Natural killer cell (primary cell): Measurements from ENCODE around the gene ANKRD40. TPM values are rescaled to one million over a fixed set of nuclear protein-coding genes. Genes with fewer than 3 reads are reported as not detected.

Experiments used
- ATAC-seq, 3 donors: fragments of 150-1000 bp in 2 of 3; fragments of 200-7000 bp in 1 of 3; cut with Tn5 transposase; 1 replicate in 1 of 3; 2 replicates in 2 of 3; pipeline ENCODE4 v1.10.0; 2021; ENCODE audit warnings: mild to moderate bottlenecking in 2 of 3, moderate library complexity in 2 of 3
- DNase-seq, 2 donors: peaks; one replicate each; pipeline versions ENCODE4 v3.0.0 to v3.0.0-alpha.2; 2013 to 2021; ENCODE audit warnings: mixed read lengths in 1 of 2
- H3K27ac ChIP-seq: one replicate; pipeline ENCODE4 v1.5.1; 2013; ENCODE audit warnings: mild to moderate bottlenecking, low read length
- H3K27me3 ChIP-seq: one replicate; pipeline ENCODE4 v1.6.1; 2013; ENCODE audit warnings: low read length; ENCODE audit not compliant: control insufficient read depth, insufficient read depth
- H3K36me3 ChIP-seq: one replicate; pipeline ENCODE4 v1.6.1; 2013; ENCODE audit warnings: low read length; ENCODE audit not compliant: control insufficient read depth, insufficient read depth
- H3K4me1 ChIP-seq: one replicate; pipeline ENCODE4 v1.6.1; 2013; ENCODE audit warnings: low read length; ENCODE audit not compliant: control insufficient read depth, insufficient read depth
- H3K4me3 ChIP-seq: one replicate; pipeline ENCODE4 v1.5.1; 2013; ENCODE audit warnings: low read length
- H3K9me3 ChIP-seq: one replicate; pipeline ENCODE4 v1.6.1; 2013; ENCODE audit warnings: low read length; ENCODE audit not compliant: control insufficient read depth, insufficient read depth
- H3K27ac Mint-ChIP-seq, 2 donors: one replicate each; pipeline ENCODE4 v1.8.0; 2022; ENCODE audit warnings: mild to moderate bottlenecking in 2 of 2, mixed read lengths in 2 of 2, moderate library complexity in 1 of 2
- H3K27me3 Mint-ChIP-seq, 2 donors: one replicate each; pipeline ENCODE4 v1.8.0; 2022; ENCODE audit warnings: low read depth in 2 of 2, mixed read lengths in 2 of 2
- H3K36me3 Mint-ChIP-seq: one replicate; pipeline ENCODE4 v1.8.0; 2022; ENCODE audit warnings: mixed read lengths
- H3K4me1 Mint-ChIP-seq, 2 donors: one replicate each; pipeline ENCODE4 v1.8.0; 2022; ENCODE audit warnings: mixed read lengths in 2 of 2
- H3K4me3 Mint-ChIP-seq: one replicate; pipeline ENCODE4 v1.8.0; 2022; ENCODE audit warnings: mild to moderate bottlenecking, moderate library complexity, mixed read lengths
- H3K9me3 Mint-ChIP-seq, 2 donors: one replicate each; pipeline ENCODE4 v1.8.0; 2022; ENCODE audit warnings: mixed read lengths in 2 of 2
- CTCF ChIP-seq: fragments of 200-600 bp; IDR thresholded peaks from one replicate; pipeline ENCODE4 v1.8.0; 2022; ENCODE audit warnings: antibody characterized with exemption
- WGBS: methylation state at CpG from one replicate; pipeline ENCODE4 v1.1.7; 2013; ENCODE audit warnings: missing lambda C conversion rate; ENCODE audit not compliant: insufficient coverage; 5-methylcytosine and 5-hydroxymethylcytosine counted together
- intact Hi-C: fragments of 100-400 bp; cut with micrococcal nuclease; formaldehyde crosslinking; loops from one replicate; pipeline ENCODE4 v1.14.2; 2022
- total RNA-seq, 4 donors: library from RNA; stranded (reverse); fragments of 120-200 nt in 1 of 4; gene quantifications; one replicate each; pipeline versions ENCODE4 v1.2.3 to v1.2.4, GENCODE V29; 2013 to 2022

Gene ANKRD40
- total RNA-seq, 3 donors from 2014 or later (not counting 1 experiment from before 2014, with no cell fraction given) = 22.1 to 32.0 (median 30.8) TPM

GRCh38 chr17:50656509-50656908, 51.2 kb downstream of the ANKRD40 start:
- no peak for DNase-seq
- Histone ChIP-seq H3K27me3 (no peaks in the 10 kb centered on the region), H3K4me1 (no peaks in the 10 kb centered on the region), H3K27ac (no peak overlapping the region), H3K9me3 (peaks cover 5% of the 10 kb centered on the region), H3K4me3 (no peak overlapping the region), H3K36me3 (no peaks in the 10 kb centered on the region)
- intact Hi-C loops = no loop called here
- TF ChIP-seq CTCF = no peak
- no peak overlapping the region for H3K27ac Mint-ChIP-seq
- no peak for ATAC-seq
- H3K36me3 Mint-ChIP-seq = no peaks in the 10 kb centered on the region
- H3K4me3 Mint-ChIP-seq = no peak overlapping the region
- H3K4me1 Mint-ChIP-seq = peaks cover 0 to 4% of the 10 kb centered on the region in 2 donors
- H3K27me3 Mint-ChIP-seq = peaks cover 0 to 4% of the 10 kb centered on the region in 2 donors
- no peaks in the 10 kb centered on the region for H3K9me3 Mint-ChIP-seq
- 93% methylated on average over 5 of the region's 5 CpGs for WGBS

GRCh38 chr17:50653738-50654137, 54.0 kb downstream of the ANKRD40 start:
- WGBS = 97% methylated on average over 2 of the region's 3 CpGs
- DNase-seq (no peak), ATAC-seq (no peak)
- Histone ChIP-seq H3K27ac (no peak overlapping the region), H3K9me3 (peaks cover 5% of the 10 kb centered on the region), H3K4me3 (no peak overlapping the region), H3K36me3 (no peaks in the 10 kb centered on the region), H3K27me3 (no peaks in the 10 kb centered on the region), H3K4me1 (no peaks in the 10 kb centered on the region)
- TF ChIP-seq CTCF = no peak
- H3K4me1 Mint-ChIP-seq = no peaks in the 10 kb centered on the region
- H3K36me3 Mint-ChIP-seq = no peaks in the 10 kb centered on the region
- no peak overlapping the region for H3K27ac Mint-ChIP-seq
- H3K4me3 Mint-ChIP-seq = no peak overlapping the region
- H3K27me3 Mint-ChIP-seq = no peaks in the 10 kb centered on the region
- H3K9me3 Mint-ChIP-seq = no peaks in the 10 kb centered on the region
- intact Hi-C loops = no loop called here

- DNase-seq (no peak), ATAC-seq (no peak)
- WGBS = no CpG with 5 or more reads among the region's 2 CpGs
- Histone ChIP-seq H3K36me3 (no peaks in the 10 kb centered on the region), H3K4me1 (no peaks in the 10 kb centered on the region), H3K4me3 (no peak overlapping the region), H3K9me3 (peaks cover 5% of the 10 kb centered on the region), H3K27me3 (no peaks in the 10 kb centered on the region), H3K27ac (no peak overlapping the region)
- no peak for TF ChIP-seq CTCF
- Mint-ChIP-seq H3K27me3 (peaks cover 6 to 7% of the 10 kb centered on the region in 2 donors), H3K36me3 (no peaks in the 10 kb centered on the region), H3K4me1 (no peaks in the 10 kb centered on the region), H3K27ac (no peak overlapping the region), H3K9me3 (no peaks in the 10 kb centered on the region), H3K4me3 (no peak overlapping the region)
- intact Hi-C loops = no loop called here
Observed at GRCh38 chr17:50651661-50652060, 56.1 kb downstream of the ANKRD40 start.
